SK-N-SH (cell line): Measurements from ENCODE around the gene ADAP1. TPM values are rescaled to one million over a fixed set of nuclear protein-coding genes. Genes with fewer than 3 reads are reported as not detected.

Experiments
- CTCF ChIA-PET: fragments of 300-600, 350-600 bp; formaldehyde crosslinking; extraction: SDS; loops from one replicate; lab custom pipeline; 2021; lab: Yijun Ruan, JAX
- POLR2A ChIA-PET: fragments of 350-600 bp; sonication (Branson Sonifier 250); formaldehyde crosslinking; extraction: SDS; loops from one replicate; lab custom pipeline; 2020; ENCODE audit warnings: antibody characterized with exemption, inconsistent platforms; lab: Yijun Ruan, JAX
- DNase-seq: peaks from one replicate; pipeline ENCODE4 v3.0.0; 2012
- H2AFZ ChIP-seq: fragments of 200-600 bp; sonication (generic); 2 replicates; pipeline ENCODE4 v1.8.1; 2016; ENCODE audit warnings: antibody characterized with exemption, mild to moderate bottlenecking, low read depth
- H3F3A ChIP-seq: fragments of 200-600 bp; sonication (generic); replicated peaks from 2 replicates; pipeline ENCODE3; 2016; ENCODE audit warnings: antibody characterized with exemption, mild to moderate bottlenecking; ENCODE audit not compliant: insufficient read depth
- H3K27ac ChIP-seq, 2 experiments: fragments of 200-500 bp in 1 of 2; fragments of 200-600 bp in 1 of 2; sonication (Bioruptor generic) in 1 of 2; sonication (generic), shearing (Covaris generic) in 1 of 2; 2 replicates each; pipeline versions ENCODE4 v1.5.1 to v1.6.1; 2014 to 2016; ENCODE audit warnings: low read depth in 2 of 2, inconsistent platforms in 1 of 2, low read length in 1 of 2, mild to moderate bottlenecking in 1 of 2, mixed read lengths in 1 of 2
- H3K27me3 ChIP-seq: fragments of 200-600 bp; sonication (generic), shearing (Covaris generic); 2 replicates; pipeline ENCODE4 v1.6.1; 2016; ENCODE audit warnings: mixed run types; ENCODE audit not compliant: insufficient read depth
- H3K36me3 ChIP-seq, 2 experiments: fragments of 200-500 bp in 1 of 2; fragments of 200-600 bp in 1 of 2; sonication (Bioruptor generic) in 1 of 2; sonication (generic) in 1 of 2; replicated peaks in 1 of 2; 2 replicates each; pipeline versions ENCODE3 to v1.5.1; 2014 to 2016; ENCODE audit warnings: low read length in 1 of 2, mild to moderate bottlenecking in 1 of 2; ENCODE audit not compliant: insufficient read depth in 2 of 2, control insufficient read depth in 1 of 2
- H3K4me1 ChIP-seq, 2 experiments: fragments of 200-500 bp in 1 of 2; fragments of 200-600 bp in 1 of 2; sonication (Bioruptor generic) in 1 of 2; sonication (generic), shearing (Covaris generic) in 1 of 2; 2 replicates each; pipeline versions ENCODE4 v1.5.1 to v1.6.1; 2014 to 2016; ENCODE audit warnings: low read depth in 1 of 2, low read length in 1 of 2, mixed run types in 1 of 2; ENCODE audit not compliant: insufficient read depth in 2 of 2, control insufficient read depth in 1 of 2
- H3K4me2 ChIP-seq: fragments of 200-600 bp; sonication (generic), shearing (Covaris generic); 2 replicates; pipeline ENCODE4 v1.6.1; 2017; ENCODE audit warnings: mixed run types
- H3K4me3 ChIP-seq, 2 experiments: fragments of 200-500 bp in 1 of 2; fragments of 200-600 bp in 1 of 2; sonication (Bioruptor generic) in 1 of 2; sonication (generic), shearing (Covaris generic) in 1 of 2; 2 replicates each; pipeline versions ENCODE4 v1.5.1 to v1.8.1; 2014 to 2016; ENCODE audit warnings: low read depth in 2 of 2, inconsistent platforms in 1 of 2, low read length in 1 of 2, mild to moderate bottlenecking in 1 of 2, mixed read lengths in 1 of 2, moderate library complexity in 1 of 2
- H3K79me2 ChIP-seq: fragments of 200-600 bp; sonication (generic); 2 replicates; pipeline ENCODE4 v1.8.1; 2017; ENCODE audit warnings: mild to moderate bottlenecking; ENCODE audit not compliant: insufficient read depth
- H3K9ac ChIP-seq: fragments of 200-600 bp; sonication (generic); 2 replicates; pipeline ENCODE4 v1.6.1; 2017; ENCODE audit warnings: mixed run types
- H3K9me2 ChIP-seq: fragments of 200-600 bp; sonication (generic); 2 replicates; pipeline ENCODE4 v1.6.1; 2017; ENCODE audit warnings: mixed run types
- H3K9me3 ChIP-seq: fragments of 200-600 bp; sonication (generic); 2 replicates; pipeline ENCODE4 v1.6.1; 2017; ENCODE audit warnings: mixed run types, mild to moderate bottlenecking, moderate library complexity
- H4K20me1 ChIP-seq: fragments of 200-600 bp; sonication (generic); 2 replicates; pipeline ENCODE4 v1.6.1; 2017; ENCODE audit warnings: mild to moderate bottlenecking, mixed run types; ENCODE audit not compliant: insufficient read depth
- CHD2 ChIP-seq: fragments of 150-350 bp; IDR thresholded peaks from 2 replicates; pipeline ENCODE4 v1.6.1; 2018; ENCODE audit warnings: low read length; ENCODE audit not compliant: partially characterized antibody
- ELF1 ChIP-seq: IDR thresholded peaks from 2 replicates; pipeline ENCODE4 v1.4.0; 2012
- EP300 ChIP-seq, 2 experiments: IDR thresholded peaks; 2 replicates each; pipeline versions ENCODE4 v1.4.0 to v1.6.1; 2012; ENCODE audit warnings: borderline replicate concordance in 1 of 2, low read depth in 1 of 2, low read length in 1 of 2
- EZH2phosphoT487 ChIP-seq: fragments of 200-600 bp; sonication (generic); IDR thresholded peaks from 2 replicates; pipeline ENCODE4 v1.6.1; 2017; ENCODE audit warnings: low read depth, mixed run types, mild to moderate bottlenecking, antibody characterized with exemption, moderate library complexity, borderline replicate concordance
- FOSL2 ChIP-seq: IDR thresholded peaks from 2 replicates; pipeline ENCODE4 v1.4.0; 2012; ENCODE audit warnings: low read depth, mild to moderate bottlenecking, moderate library complexity, borderline replicate concordance
- FOXJ3 ChIP-seq: sonication (generic); formaldehyde crosslinking; IDR thresholded peaks from 2 replicates; pipeline ENCODE4 v1.5.1; 2020; ENCODE audit warnings: mild to moderate bottlenecking, missing genetic modification reagents
- GABPA ChIP-seq: IDR thresholded peaks from 2 replicates; pipeline ENCODE4 v1.4.0; 2012; ENCODE audit warnings: low read depth, mild to moderate bottlenecking
- GATA2 ChIP-seq: sonication (generic); formaldehyde crosslinking; IDR thresholded peaks from 2 replicates; pipeline ENCODE4 v1.5.0; 2020; ENCODE audit warnings: mild to moderate bottlenecking, missing genetic modification reagents
- MEF2A ChIP-seq: IDR thresholded peaks from 2 replicates; pipeline ENCODE4 v1.4.0; 2012; ENCODE audit warnings: low read depth, borderline replicate concordance
- NRF1 ChIP-seq: IDR thresholded peaks from 2 replicates; pipeline ENCODE4 v1.6.1; 2012; ENCODE audit warnings: low read depth, mild to moderate bottlenecking, low read length
- POLR2AphosphoS5 ChIP-seq: IDR thresholded peaks from 2 replicates; pipeline ENCODE4 v1.6.1; 2012; ENCODE audit warnings: low read depth, low read length
- RCOR1 ChIP-seq: fragments of 150-350 bp; IDR thresholded peaks from 2 replicates; pipeline ENCODE4 v1.6.1; 2017; ENCODE audit warnings: antibody characterized with exemption, low read length
- RXRA ChIP-seq: IDR thresholded peaks from 2 replicates; pipeline ENCODE4 v1.4.0; 2012; ENCODE audit warnings: low read depth, mild to moderate bottlenecking, borderline replicate concordance
- TAF1 ChIP-seq: IDR thresholded peaks from 2 replicates; pipeline ENCODE4 v1.6.1; 2012; ENCODE audit warnings: low read depth, mild to moderate bottlenecking, low read length, moderate library complexity, borderline replicate concordance
- TCF12 ChIP-seq: IDR thresholded peaks from 2 replicates; pipeline ENCODE4 v1.4.0; 2012
- TEAD4 ChIP-seq: IDR thresholded peaks from 2 replicates; pipeline ENCODE4 v1.4.0; 2012; ENCODE audit warnings: mild to moderate bottlenecking, borderline replicate concordance; ENCODE audit not compliant: insufficient read depth
- YY1 ChIP-seq: IDR thresholded peaks from 2 replicates; pipeline ENCODE4 v1.4.0; 2012; ENCODE audit warnings: low read depth, mild to moderate bottlenecking
- WGBS: methylation state at CpG from one replicate; pipeline ENCODE4 v1.1.6; 2017; ENCODE audit warnings: low lambda C conversion rate; 5-methylcytosine and 5-hydroxymethylcytosine counted together
- polyA plus RNA-seq, 3 experiments: library from polyadenylated mRNA; depleted of rRNA; stranded (reverse); fragments of >200 nt; gene quantifications; 2 replicates each; pipeline ENCODE4 v1.2.3, GENCODE V29; 2012
- TF ChIP-seq, protein P1 (sequence below): fragments of 150-350 bp; IDR thresholded peaks from 2 replicates; pipeline ENCODE4 v1.6.1; 2016; ENCODE audit warnings: mild to moderate bottlenecking, low read depth, low read length
- TF ChIP-seq, protein P2 (sequence below): IDR thresholded peaks from 2 replicates; pipeline ENCODE4 v1.4.0; 2012; ENCODE audit warnings: low read depth
- TF ChIP-seq, protein P3 (sequence below): IDR thresholded peaks from 2 replicates; pipeline ENCODE4 v1.6.1; 2012; ENCODE audit warnings: mild to moderate bottlenecking, low read depth, low read length, moderate library complexity
- TF ChIP-seq, protein P4 (sequence below): fragments of 200-600 bp; sonication (generic); IDR thresholded peaks from 2 replicates; pipeline ENCODE4 v1.6.1; 2017; ENCODE audit warnings: antibody characterized with exemption, mild to moderate bottlenecking, moderate library complexity

The ADAP1 gene
- polyA plus RNA-seq, 1 of the 3 experiments (the other 2 are of a cell fraction): 3.2 TPM

DNA sequence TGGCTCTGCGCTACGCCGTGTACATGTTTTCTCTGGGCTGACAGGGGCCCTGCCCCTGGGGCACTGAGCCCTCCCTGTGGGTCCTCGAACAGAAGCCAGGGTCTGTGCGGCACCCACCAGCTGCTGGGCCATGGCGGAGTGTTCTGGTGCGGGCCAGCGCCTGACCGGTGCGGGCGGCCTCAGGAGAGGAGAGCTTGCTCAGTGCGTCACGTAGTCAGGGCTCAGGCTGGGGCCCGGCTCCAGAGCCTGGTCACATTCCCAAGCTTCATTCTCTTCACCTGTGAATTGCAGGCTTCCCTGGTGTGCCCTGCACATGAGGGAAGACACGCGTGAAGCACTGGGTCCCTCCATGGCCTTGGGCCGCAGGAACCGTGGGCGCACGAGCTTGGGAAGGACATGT, 62.7 kb downstream of the ADAP1 start (continued):
- TF ChIP-seq RCOR1: no peak
- TF ChIP-seq, protein P1, sequence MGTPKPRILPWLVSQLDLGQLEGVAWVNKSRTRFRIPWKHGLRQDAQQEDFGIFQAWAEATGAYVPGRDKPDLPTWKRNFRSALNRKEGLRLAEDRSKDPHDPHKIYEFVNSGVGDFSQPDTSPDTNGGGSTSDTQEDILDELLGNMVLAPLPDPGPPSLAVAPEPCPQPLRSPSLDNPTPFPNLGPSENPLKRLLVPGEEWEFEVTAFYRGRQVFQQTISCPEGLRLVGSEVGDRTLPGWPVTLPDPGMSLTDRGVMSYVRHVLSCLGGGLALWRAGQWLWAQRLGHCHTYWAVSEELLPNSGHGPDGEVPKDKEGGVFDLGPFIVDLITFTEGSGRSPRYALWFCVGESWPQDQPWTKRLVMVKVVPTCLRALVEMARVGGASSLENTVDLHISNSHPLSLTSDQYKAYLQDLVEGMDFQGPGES: no peak
- TF ChIP-seq, all 33 proteins: peak for 0

DNA sequence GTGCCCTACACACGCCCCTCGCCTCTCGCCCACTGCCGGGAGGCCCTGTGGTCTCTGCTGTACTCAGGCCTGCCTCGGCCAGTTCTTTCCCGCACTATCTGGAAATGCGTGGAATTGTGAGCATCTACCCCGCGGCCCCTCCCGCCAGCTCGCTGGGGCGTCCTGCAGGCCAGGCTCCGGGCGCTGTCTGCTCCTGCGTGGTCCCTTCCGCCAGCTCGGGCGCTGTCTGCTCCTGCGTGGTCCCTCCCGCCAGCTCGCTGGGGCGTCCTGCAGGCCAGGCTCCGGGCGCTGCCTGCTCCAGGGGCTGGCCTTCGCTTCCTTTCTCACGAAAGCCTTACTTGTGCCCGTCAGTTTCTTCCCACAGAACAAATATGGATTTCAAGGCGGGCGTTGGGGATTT, 63.2 kb downstream of the ADAP1 start:
- Histone ChIP-seq H3K4me3 (no peak overlapping the region), H3K79me2 (peaks cover 31% of the 10 kb centered on the region), H3K27me3 (no peaks in the 10 kb centered on the region), H3K9me2 (no peaks in the 10 kb centered on the region), H3K9me3 (no peaks in the 10 kb centered on the region), H3F3A (peaks cover 2% of the 10 kb centered on the region), H3K36me3 (peaks cover 11 to 74% of the 10 kb centered on the region in 2 experiments), H3K4me2 (no peak overlapping the region), H4K20me1 (peaks cover 29% of the 10 kb centered on the region), H3K27ac (no peak overlapping the region), H2AFZ (no peak overlapping the region), H3K4me1 (no peaks in the 10 kb centered on the region), H3K9ac (no peak overlapping the region)
- no peak for TF ChIP-seq YY1
- TF ChIP-seq CHD2: no peak
- TF ChIP-seq GATA2: no peak
- TF ChIP-seq EP300 (IDR thresholded peaks at IDR 0.05; ENCODE audit: borderline replicate concordance in 1 of 2, low read depth in 1 of 2, low read length in 1 of 2): no peak
- TF ChIP-seq FOSL2: no peak
- TF ChIP-seq NRF1: no peak
- no peak for TF ChIP-seq MEF2A
- TF ChIP-seq, protein P2, sequence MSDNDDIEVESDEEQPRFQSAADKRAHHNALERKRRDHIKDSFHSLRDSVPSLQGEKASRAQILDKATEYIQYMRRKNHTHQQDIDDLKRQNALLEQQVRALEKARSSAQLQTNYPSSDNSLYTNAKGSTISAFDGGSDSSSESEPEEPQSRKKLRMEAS: no peak
- no peak for TF ChIP-seq TEAD4
- TF ChIP-seq RCOR1: no peak
- TF ChIP-seq EZH2phosphoT487: no peak
- TF ChIP-seq POLR2AphosphoS5: no peak
- TF ChIP-seq, protein P3, sequence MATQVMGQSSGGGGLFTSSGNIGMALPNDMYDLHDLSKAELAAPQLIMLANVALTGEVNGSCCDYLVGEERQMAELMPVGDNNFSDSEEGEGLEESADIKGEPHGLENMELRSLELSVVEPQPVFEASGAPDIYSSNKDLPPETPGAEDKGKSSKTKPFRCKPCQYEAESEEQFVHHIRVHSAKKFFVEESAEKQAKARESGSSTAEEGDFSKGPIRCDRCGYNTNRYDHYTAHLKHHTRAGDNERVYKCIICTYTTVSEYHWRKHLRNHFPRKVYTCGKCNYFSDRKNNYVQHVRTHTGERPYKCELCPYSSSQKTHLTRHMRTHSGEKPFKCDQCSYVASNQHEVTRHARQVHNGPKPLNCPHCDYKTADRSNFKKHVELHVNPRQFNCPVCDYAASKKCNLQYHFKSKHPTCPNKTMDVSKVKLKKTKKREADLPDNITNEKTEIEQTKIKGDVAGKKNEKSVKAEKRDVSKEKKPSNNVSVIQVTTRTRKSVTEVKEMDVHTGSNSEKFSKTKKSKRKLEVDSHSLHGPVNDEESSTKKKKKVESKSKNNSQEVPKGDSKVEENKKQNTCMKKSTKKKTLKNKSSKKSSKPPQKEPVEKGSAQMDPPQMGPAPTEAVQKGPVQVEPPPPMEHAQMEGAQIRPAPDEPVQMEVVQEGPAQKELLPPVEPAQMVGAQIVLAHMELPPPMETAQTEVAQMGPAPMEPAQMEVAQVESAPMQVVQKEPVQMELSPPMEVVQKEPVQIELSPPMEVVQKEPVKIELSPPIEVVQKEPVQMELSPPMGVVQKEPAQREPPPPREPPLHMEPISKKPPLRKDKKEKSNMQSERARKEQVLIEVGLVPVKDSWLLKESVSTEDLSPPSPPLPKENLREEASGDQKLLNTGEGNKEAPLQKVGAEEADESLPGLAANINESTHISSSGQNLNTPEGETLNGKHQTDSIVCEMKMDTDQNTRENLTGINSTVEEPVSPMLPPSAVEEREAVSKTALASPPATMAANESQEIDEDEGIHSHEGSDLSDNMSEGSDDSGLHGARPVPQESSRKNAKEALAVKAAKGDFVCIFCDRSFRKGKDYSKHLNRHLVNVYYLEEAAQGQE: no peak
- TF ChIP-seq TAF1: no peak
- no peak for TF ChIP-seq FOXJ3 (CRISPR knock-in tag)
- no peak for TF ChIP-seq RXRA
- no peak for TF ChIP-seq TCF12
- TF ChIP-seq, protein P4, sequence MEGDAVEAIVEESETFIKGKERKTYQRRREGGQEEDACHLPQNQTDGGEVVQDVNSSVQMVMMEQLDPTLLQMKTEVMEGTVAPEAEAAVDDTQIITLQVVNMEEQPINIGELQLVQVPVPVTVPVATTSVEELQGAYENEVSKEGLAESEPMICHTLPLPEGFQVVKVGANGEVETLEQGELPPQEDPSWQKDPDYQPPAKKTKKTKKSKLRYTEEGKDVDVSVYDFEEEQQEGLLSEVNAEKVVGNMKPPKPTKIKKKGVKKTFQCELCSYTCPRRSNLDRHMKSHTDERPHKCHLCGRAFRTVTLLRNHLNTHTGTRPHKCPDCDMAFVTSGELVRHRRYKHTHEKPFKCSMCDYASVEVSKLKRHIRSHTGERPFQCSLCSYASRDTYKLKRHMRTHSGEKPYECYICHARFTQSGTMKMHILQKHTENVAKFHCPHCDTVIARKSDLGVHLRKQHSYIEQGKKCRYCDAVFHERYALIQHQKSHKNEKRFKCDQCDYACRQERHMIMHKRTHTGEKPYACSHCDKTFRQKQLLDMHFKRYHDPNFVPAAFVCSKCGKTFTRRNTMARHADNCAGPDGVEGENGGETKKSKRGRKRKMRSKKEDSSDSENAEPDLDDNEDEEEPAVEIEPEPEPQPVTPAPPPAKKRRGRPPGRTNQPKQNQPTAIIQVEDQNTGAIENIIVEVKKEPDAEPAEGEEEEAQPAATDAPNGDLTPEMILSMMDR: no peak
- no peak for TF ChIP-seq GABPA
- no peak for TF ChIP-seq ELF1
- CTCF ChIA-PET: interaction anchor here (0.8 to 1.6 kb wide), 3 partner anchors 18 to 63 kb away, joined by 3 to 6 read pairs (median 5); no protein-coding TSS in a partner anchor
- DNase-seq: no peak
- WGBS: 98% methylated on average over 29 of the region's 29 CpGs
- POLR2A ChIA-PET: no interaction called here
